ENCODE results near the gene TEX22.

DNA sequence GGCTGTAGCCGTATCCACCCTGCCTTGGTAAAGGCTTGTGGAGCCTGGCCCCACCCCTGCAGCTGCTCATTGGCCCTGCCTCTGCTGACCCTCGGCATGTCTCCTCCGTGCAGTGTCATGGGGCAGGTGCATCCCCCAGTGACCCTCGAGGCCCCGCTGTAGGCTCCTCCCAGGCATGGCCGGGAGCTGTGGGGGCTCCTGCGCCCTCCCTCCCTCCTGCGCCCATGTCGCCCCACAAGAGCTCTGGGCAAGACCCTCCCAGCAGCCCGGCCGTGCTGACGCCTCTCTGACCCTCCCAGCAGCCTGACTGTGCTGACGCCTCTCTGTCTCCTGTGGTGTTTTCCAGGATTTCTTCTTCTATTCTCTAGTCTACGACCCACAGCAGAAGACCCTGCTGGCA is 55.5 kb downstream of the TEX22 start:
- TF ChIP-seq, protein P1, sequence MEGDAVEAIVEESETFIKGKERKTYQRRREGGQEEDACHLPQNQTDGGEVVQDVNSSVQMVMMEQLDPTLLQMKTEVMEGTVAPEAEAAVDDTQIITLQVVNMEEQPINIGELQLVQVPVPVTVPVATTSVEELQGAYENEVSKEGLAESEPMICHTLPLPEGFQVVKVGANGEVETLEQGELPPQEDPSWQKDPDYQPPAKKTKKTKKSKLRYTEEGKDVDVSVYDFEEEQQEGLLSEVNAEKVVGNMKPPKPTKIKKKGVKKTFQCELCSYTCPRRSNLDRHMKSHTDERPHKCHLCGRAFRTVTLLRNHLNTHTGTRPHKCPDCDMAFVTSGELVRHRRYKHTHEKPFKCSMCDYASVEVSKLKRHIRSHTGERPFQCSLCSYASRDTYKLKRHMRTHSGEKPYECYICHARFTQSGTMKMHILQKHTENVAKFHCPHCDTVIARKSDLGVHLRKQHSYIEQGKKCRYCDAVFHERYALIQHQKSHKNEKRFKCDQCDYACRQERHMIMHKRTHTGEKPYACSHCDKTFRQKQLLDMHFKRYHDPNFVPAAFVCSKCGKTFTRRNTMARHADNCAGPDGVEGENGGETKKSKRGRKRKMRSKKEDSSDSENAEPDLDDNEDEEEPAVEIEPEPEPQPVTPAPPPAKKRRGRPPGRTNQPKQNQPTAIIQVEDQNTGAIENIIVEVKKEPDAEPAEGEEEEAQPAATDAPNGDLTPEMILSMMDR (IDR thresholded peaks at IDR 0.05) = no peak
- no peak for TF ChIP-seq EP300 (IDR thresholded peaks at IDR 0.05)

Measured in ovary (tissue), 3 donors.